ENCODE results near the gene DYDC1.

DYDC1 gene

GRCh38 chr10:80292607-80293239 is 63.8 kb downstream of the DYDC1 start:
- Histone ChIP-seq H3K27me3 (ENCODE audit: control insufficient read depth, low read length) (no peaks in the 10 kb centered on the region), H3F3A (ENCODE audit: control insufficient read depth, insufficient read depth) (no peaks in the 10 kb centered on the region), H3K27ac (ENCODE audit: low read depth, low read length) (no peak overlapping the region), H3K79me2 (ENCODE audit: control insufficient read depth, low read length) (no peaks in the 10 kb centered on the region), H4K20me1 (ENCODE audit: control insufficient read depth, insufficient read depth, low read depth, low read length) (no peaks in the 10 kb centered on the region), H3K36me3 (ENCODE audit: control insufficient read depth, low read length) (no peaks in the 10 kb centered on the region), H3K4me1 (ENCODE audit: control insufficient read depth, low read length) (no peaks in the 10 kb centered on the region), H3K4me2 (ENCODE audit: low read length) (no peak overlapping the region), H3K9me3 (ENCODE audit: control insufficient read depth, insufficient read depth, low read length) (no peaks in the 10 kb centered on the region), H3K9me2 (replicated peaks; ENCODE audit: control insufficient read depth, low read length) (no peaks in the 10 kb centered on the region), H3K4me3 (ENCODE audit: low read length) (no peak overlapping the region)
- TF ChIP-seq CTCF (IDR thresholded peaks at IDR 0.05; ENCODE audit: low read depth, low read length, poor library complexity, severe bottlenecking) (no peak), EZH2phosphoT487 (IDR thresholded peaks at IDR 0.05; ENCODE audit: borderline replicate concordance, low read length) (no peak)

- no peaks in the 10 kb centered on the region for H3F3A ChIP-seq (ENCODE audit: control insufficient read depth, insufficient read depth)
- no peak for TF ChIP-seq EZH2phosphoT487 (IDR thresholded peaks at IDR 0.05; ENCODE audit: borderline replicate concordance, low read length)
- no peak for TF ChIP-seq CTCF (IDR thresholded peaks at IDR 0.05; ENCODE audit: low read depth, low read length, poor library complexity, severe bottlenecking)
- H3K9me3 ChIP-seq (ENCODE audit: control insufficient read depth, insufficient read depth, low read length), result no peaks in the 10 kb centered on the region
- H3K4me3 ChIP-seq (ENCODE audit: low read length), result no peak overlapping the region
- H3K4me1 ChIP-seq (ENCODE audit: control insufficient read depth, low read length), result no peaks in the 10 kb centered on the region
- H3K27me3 ChIP-seq (ENCODE audit: control insufficient read depth, low read length), result no peaks in the 10 kb centered on the region
- no peaks in the 10 kb centered on the region for H4K20me1 ChIP-seq (ENCODE audit: control insufficient read depth, insufficient read depth, low read depth, low read length)
- no peaks in the 10 kb centered on the region for H3K9me2 ChIP-seq (replicated peaks; ENCODE audit: control insufficient read depth, low read length)
- no peaks in the 10 kb centered on the region for H3K36me3 ChIP-seq (ENCODE audit: control insufficient read depth, low read length)
- no peaks in the 10 kb centered on the region for H3K79me2 ChIP-seq (ENCODE audit: control insufficient read depth, low read length)
- H3K4me2 ChIP-seq (ENCODE audit: low read length), result no peak overlapping the region
- H3K27ac ChIP-seq (ENCODE audit: low read depth, low read length), result no peak overlapping the region
These were observed 65.9 kb downstream of the DYDC1 start for GRCh38 chr10:80290474-80291220.

GRCh38 chr10:80289451-80290287 is 66.9 kb downstream of the DYDC1 start, which contains the start of gene MAT1A:
MAT1A (minus strand) TSS chr10:80289658; CDS start chr10:80289423, 235 bp downstream.
- Histone ChIP-seq H4K20me1 (ENCODE audit: control insufficient read depth, insufficient read depth, low read depth, low read length) (no peaks in the 10 kb centered on the region), H3K9me2 (replicated peaks; ENCODE audit: control insufficient read depth, low read length) (no peaks in the 10 kb centered on the region), H3K27me3 (ENCODE audit: control insufficient read depth, low read length) (no peaks in the 10 kb centered on the region), H3K4me2 (ENCODE audit: low read length) (no peak within 1 kb of the TSS), H3K27ac (ENCODE audit: low read depth, low read length) (no peak within 1 kb of the TSS), H3K9me3 (ENCODE audit: control insufficient read depth, insufficient read depth, low read length) (no peaks in the 10 kb centered on the region), H3K4me3 (ENCODE audit: low read length) (no peak within 1 kb of the TSS), H3K36me3 (ENCODE audit: control insufficient read depth, low read length) (no peaks in the 10 kb centered on the region), H3K79me2 (ENCODE audit: control insufficient read depth, low read length) (no peaks in the 10 kb centered on the region), H3F3A (ENCODE audit: control insufficient read depth, insufficient read depth) (no peaks in the 10 kb centered on the region), H3K4me1 (ENCODE audit: control insufficient read depth, low read length) (no peaks in the 10 kb centered on the region)
- no peak for TF ChIP-seq CTCF (IDR thresholded peaks at IDR 0.05; ENCODE audit: low read depth, low read length, poor library complexity, severe bottlenecking)
- TF ChIP-seq EZH2phosphoT487 (IDR thresholded peaks at IDR 0.05; ENCODE audit: borderline replicate concordance, low read length), result no peak
